HG02642 (cell line): ENCODE measurements around the gene DNAAF5.
"Not testable (repeated sequence)": the region's sequence is repeated elsewhere in the genome, so short reads cannot be mapped to it uniquely, and the experiment has no call there.

Source experiments
- ATAC-seq: cut with Tn5 transposase; IDR thresholded peaks from one replicate; pipeline ENCODE4 v1.9.1; 2021; ENCODE audit warnings: mild to moderate bottlenecking; ENCODE audit not compliant: unreplicated experiment, poor library complexity

The DNAAF5 gene

DNA sequence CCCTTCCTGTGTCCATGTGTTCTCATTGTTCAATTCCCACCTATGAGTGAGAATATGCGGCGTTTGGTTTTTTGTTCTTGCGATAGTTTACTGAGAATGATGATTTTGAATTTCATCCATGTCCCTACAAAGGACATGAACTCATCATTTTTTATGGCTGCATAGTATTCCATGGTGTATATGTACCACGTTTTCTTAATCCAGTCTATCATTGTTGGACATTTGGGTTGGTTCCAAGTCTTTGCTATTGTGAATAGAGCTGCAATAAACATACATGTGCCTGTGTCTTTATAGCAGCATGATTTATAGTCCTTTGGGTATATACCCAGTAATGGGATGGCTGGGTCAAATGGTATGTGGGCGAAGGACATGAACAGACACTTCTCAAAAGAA, 17.6 kb downstream of the DNAAF5 start:
- ATAC-seq, result not testable (repeated sequence)

DNA sequence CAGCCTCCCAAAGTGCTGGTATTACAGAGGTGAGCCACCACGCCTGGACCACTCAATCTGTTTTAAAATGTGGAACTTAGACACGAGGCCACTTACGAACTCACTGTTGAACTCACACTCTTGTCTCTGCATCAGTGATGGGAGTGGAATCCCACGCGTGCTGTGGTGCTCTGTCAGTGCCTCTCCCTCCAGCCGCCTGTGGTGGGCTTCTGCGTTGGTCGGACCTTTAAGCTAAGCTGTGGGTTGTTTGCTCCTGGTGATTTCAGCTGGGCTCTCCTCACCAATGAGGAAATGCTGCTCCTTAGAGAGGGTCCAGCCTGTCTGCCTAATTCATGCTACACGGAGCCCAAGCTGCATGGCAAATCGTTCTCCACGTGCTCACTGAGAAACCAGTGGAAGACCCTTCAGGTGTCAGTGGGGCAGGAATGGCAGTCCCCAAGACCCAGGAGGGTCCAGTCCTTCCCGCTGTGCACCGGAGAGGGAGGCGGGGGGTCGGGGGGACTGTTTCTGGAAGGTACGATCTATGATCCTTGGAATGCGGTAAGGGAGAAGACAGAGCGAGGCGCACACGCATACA, 18.4 kb downstream of the DNAAF5 start:
- ATAC-seq, result no peak

DNA sequence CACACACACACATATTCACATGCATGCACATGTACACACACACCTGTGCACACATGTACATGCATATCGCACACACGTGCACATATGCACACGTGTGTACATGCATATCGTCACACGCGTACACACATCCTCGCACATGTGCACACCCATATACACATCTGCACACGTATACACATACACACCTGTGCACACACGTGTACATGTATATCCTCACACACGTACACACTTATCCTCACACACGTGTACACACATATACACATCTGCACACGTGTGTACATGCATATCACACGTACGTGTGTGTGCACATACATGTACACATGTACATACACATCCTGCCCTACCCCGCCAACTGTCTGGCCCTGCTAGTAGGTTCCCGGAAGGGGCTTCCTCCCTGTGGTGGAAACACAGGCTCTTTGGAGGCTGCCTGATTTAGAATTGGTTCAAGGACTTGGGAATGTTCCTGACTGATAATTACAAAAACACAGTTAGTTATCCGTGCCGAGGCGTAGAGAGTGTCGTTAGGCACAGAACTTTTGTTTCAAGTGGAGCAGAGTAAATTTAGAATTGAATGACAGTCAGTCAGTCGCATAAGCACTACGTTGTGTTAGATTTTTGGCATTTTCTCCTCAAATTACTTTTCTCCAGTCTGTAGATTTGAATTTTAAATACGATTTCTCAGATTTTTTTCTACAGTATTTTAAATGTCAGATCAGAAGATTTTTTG, 19.1 kb downstream of the DNAAF5 start:
- no peak for ATAC-seq

DNA sequence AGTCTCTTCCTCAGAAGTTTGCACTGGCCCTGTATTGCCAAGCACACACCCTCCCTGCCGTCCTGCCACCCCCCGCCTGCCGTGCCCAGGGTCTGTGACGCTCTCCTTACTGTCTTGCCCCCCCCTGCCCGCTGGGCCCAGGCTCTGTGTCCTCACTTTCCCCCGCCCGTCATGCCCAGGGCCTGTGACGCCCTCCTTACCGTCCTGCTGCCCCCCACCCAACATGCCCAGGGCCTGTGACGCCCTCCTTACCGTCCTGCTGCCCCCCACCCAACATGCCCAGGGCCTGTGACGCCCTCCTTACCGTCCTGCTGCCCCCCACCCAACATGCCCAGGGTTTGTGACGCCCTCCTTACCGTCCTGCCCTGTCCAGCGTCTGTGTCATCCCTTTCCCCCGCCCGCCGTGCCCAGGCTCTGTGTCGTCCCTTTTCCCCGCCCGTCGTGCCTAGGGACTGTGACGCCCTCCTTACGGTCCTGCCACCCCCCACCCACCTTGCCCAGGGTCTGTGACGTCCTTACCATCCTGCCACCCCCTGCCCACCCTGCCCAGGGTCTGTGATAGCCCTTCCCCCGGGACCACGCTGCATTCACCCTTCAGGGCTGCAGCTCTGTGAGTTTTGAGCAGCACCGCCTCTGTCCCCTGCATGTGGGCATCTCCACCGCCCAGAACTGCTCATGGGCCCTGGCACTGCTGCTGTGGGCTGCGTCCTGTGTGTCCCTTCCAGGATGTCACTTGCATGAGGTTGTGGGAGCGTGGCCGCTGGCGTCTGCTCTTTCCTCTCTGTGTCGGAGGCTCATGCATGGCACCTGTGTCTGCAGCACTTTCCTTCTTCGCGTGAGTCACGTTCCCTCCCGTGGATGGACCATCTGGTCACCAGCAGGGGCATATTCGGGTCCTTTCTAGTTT, 19.9 kb downstream of the DNAAF5 start:
- no peak for ATAC-seq

DNA sequence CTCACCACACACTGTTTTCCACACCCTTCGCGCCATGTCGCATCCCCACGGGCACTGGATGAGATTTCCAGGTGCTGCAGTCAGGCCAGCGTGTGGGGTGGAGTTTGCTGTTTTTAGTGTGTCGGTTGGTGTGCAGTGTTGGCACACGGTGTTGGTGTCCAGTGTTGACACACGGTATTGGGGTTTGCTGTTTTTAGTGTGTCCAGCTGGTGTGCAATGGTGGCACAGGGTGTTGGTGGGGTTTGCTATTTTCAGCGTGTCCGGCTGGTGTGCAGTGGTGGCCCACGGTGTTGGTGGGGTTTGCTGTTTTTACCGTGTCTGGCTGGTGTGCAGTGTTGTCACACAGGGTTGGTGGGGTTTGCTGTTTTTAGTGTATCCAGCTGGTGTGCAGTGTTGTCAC, 20.7 kb downstream of the DNAAF5 start:
- ATAC-seq, result no peak

DNA sequence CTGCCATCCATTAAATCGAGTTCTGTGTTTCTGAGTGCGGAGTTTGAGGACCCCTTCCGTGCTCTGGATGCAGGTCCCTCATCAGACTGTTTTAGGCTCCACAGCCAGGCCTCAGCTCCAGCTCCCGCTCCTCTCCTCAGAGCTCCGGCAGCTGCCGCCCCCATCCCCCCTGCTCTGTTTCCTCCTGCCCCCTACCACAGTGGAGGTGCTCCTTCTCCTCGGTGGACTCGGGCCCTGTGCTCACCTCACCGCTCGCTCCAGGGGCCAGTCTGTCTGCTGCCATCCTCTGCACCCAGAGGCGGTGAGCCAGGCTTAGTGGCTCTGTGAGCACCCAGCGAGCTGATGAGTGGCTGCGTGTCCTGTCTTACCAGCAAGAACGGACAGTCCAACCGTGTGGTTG, 21.9 kb downstream of the DNAAF5 start:
- ATAC-seq, result no peak

DNA sequence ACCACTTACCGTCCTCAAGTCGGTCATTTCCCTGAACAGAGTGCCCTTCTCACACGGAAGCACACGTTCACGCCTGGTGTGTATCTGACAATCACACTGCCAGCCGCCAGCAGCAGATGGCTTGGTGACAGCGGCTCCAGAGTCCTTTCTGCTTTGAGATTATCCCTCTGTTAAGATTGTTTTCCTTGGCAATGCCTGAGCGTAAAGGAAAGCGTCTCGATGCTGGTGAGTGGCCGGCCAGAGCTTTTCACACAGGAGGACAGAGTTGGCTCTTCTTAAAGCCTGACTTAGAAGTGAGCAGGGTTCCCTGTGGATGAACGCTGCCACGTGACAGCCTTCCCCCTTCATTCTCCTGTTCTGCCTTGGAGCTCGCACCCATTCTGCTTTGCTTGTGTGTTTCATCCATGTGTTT, 22.6 kb downstream of the DNAAF5 start:
- no peak for ATAC-seq

DNA sequence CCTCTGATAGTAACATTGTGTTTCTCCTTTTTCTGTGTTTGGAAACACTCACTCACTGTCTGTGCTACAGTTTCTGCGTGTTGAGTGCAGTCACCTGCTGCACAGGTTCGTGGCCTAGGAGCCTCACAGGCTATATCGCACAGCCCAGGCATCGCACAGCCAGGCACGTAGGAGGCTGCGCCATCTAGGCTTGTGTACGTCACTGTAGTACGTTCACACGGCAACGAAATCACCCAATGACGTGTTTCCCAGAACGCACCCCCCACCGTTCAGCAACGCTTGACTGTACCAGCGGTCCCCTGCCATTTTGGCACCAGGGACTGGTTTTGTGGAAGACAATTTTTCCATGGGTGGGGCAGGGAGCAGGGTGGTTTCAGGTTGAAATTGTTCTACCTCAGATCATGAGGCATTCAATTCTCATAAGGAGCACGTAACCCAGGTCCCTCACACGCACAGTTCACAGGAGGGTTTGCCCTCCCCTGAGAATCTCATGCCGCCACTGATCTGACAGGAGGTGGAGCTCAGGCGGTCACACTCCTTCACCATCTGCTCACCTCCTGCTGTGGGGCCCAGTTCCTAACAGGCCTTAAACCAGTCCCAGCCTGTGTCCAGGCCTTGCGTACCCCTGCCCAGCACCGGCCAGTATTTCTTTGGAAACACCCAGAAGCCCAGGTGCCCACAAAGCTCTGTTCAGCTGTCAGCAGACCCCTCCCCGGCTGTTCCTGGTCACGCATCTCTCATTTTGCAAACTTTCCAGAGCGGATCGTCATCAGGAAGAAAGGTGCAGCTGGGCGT, 23.8 kb downstream of the DNAAF5 start:
- ATAC-seq, result no peak

DNA sequence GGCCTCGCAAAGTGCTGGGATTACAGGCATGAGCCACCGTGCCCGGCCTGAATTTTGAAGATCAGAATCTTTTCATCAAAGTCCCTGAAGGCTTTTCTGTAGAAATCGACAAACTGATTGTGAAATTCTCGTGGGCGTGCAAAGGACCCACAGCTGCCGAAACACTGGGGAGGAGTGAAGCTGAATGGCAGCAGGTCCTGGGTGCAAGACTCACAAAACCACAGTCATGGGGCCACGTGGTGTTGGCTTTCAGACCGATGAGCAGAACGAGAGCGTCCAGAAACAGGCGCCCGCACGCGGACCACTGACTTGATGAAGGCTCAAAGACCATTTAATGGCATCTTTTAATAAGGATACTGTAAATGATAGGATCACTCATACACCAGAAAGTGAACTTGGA, 25.3 kb downstream of the DNAAF5 start:
- ATAC-seq, result no peak

DNA sequence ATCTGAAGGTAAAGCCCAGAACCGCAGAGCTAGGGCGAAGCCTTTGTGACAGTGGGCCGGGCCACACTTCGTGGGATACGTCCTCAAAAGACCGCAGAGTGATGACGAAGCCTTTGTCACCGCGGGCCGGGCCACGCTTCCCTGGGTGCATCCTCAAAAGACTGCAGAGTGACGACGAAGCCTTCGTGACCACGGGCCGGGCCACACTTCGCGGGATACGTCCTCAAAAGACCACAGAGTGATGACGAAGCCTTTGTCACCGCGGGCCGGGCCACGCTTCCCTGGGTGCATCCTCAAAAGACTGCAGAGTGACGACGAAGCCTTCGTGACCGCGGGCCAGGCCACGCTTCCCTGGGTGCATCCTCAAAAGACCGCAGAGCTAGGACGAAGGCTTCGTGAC, 25.8 kb downstream of the DNAAF5 start:
- ATAC-seq, result not testable (repeated sequence)

DNA sequence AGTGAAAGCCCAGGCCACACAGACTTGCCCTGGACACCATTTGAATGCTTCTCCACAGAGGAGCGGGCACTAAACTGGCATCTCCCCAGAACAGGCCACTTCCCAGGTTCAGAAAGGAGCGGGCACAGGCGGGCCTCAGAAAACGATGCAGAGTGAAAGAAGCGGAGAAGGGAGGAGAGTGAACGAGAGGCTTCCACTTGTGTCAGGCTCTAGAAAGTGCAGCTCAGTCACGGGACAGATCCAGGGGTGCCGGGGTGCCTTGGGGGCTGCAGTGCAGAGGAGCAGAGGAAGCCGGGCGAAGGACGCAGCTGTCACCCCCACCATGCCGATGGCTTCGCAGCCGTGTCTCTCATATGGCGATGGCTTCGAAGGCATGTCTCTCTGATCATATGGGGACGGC, 26.7 kb downstream of the DNAAF5 start:
- no peak for ATAC-seq

DNA sequence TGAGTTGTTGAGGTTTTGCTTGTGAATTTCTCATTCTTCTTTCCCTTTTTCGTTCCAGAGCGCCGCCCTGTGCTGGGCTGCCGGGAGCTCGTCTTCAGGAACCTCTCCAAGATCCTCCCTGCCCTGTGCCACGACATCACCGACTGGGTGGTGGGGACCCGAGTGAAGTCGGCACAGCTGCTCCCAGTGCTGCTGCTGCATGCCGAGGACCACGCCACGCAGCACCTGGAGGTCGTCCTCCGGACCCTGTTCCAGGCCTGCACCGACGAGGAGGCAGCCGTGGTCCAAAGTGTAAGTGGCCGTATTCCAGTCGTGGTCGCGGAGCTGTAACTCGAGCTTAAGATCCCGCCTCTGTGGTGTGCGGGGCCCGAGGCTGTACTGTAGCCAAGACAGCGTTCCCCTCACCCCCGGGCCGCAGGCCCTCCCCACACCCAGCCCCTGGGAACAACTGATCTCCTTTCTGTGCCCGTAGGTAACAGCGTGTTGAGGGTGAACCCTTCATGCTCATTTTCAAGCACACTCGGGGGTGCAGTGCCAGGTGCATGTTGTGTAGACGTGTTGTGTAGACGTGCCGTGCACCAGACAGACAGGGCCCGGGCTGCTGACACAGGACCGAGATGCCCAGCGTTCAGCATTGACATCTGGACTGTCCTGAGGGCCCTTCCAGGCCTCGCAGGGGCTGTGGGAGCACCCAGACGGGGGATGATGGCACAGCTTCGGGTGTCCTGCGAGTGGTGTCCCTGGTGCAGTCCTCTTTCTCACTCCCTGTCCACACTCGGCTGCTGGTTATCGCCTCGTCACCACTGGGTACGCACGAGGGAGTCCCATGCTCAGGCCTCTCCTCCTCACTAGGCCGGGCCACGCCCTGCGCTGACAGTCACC, 28.3 kb downstream of the DNAAF5 start:
- ATAC-seq, result no peak

DNA sequence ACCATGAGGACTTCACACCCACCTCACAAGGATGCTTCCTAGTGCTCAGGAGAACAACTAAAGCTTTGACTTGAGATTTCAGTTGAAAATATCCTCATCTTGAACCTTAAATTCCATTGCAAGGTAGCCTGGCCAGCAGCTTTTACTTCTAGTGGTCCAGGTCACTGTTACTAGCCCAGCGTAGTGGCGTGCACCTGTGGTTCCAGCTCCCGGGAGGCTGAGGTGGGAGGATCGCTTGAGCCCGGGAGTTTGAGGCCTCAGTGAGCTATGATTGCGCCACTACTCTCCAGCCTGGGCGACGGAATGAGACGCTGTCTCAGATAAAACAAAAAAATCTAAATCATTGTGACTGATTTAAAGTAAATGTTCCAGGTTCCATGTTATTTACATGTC, 28.9 kb downstream of the DNAAF5 start:
- ATAC-seq, result no peak

DNA sequence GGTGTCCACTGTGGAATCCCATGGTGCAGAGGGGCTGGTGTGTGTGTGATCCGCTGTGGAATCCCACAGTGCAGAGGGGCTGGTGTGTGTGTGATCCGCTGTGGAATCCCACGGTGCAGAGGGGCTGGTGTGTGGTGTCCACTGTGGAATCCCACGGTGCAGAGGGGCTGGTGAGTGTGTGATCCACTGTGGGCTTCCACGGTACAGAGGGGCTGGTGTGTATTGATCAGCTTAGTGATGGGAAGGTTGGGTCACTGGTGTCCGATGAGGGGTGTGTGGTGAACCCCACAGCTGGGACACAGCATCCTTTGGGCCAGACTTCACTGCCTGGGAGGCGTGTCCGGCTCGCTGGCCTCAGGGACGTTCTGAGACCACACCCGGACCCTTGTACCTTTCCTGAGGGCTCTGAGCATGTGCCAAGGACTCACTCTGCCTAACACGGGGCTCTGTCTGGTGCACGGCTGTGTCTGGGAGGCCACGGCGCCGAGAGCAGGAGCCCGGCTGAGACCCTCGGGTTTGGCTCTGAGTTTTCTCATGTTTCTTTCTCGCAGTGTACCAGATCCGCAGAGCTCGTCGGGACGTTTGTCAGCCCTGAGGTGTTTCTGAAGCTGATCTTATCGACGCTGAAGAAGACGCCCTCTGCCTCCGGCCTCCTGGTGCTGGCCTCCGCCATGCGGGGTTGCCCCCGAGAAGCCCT, 29.9 kb downstream of the DNAAF5 start:
- no peak for ATAC-seq

DNA sequence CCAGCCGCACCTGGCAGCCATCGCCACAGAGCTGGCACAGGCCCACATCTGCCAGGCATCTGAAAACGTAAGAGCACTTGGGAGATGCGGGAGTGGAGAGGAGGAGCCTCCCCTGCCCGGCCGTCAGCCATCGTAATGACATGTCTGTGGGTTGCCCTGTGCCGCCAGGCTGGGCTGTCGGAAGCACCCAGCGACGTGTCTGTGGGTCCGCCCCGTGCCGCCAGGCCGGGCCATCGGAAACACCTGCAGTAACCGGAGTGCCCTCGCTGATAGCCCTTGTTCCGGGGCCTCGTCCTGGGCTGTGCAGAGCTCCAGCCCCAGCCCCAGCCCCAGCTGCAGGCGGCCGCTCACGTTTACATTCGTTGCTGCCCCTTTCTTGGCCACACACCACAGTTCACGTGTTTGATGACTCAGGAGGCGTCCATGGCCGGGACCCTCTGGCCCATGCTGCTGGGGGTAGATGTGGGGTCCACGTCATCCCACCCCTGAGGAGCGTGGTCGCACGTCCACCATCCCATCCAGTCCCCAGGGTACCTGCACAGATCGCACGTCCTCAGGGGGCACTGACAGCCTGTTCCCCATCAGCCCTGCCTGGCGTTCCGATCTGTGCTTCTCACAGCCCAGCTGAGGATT, 30.5 kb downstream of the DNAAF5 start:
- no peak for ATAC-seq

DNA sequence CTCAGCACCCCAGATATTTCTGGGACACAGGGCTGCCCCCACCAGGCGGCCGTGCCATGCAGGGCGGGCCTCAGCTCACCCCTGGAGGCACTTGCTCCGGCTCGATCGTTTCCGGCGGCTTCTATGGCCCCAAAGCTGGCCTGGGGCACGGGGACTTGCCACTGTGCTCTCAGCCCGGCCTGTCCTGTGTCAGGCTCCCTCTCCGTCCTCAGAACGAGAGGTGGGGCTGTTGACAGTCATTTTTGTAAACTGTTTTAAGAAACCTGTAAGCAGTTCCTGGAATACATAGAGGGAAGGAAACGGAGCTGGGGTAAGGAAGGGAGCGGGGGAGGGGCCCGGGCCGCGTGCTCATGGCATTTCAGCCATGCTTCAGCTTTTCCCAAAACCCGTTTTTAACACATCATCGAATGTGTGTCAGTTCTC, 31.3 kb downstream of the DNAAF5 start:
- ATAC-seq, result no peak

DNA sequence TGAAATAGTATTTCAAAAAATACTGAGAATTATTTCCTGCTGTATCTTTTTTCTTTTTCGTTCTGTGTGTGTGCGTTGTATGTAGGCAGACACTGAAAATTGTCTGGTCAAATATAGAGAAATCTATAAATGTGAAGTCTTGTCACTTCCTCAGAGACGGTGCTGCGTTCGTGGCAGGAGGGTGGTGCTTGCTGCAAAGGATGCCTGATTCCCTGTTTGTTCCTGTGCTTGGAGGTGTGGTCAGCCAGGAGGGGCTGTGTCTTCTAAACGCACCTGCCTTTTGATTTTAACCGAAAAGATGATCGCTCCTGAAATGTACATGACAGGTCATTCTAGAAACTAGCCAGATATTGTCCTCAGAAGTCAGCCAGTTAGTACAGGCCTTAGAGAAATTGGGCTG, 33.1 kb downstream of the DNAAF5 start:
- no peak for ATAC-seq

DNA sequence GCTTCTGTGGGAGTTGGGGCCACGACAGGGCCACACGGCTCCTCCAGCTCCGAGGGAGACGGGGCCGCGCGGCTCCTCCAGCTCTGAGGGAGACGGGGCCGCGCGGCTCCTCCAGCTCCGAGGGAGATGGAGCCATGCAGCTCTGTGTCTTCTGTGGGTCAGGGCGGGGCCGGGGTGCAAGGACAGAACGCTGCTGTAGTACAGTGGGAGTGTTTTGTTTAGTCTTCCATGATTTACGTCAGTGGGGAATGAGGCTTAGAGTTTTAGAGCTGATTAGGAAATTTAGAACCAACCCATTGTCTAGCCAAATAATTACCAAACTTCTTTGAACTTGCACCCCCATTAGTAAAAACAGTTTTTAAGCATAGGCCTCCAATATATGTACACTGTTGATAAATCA, 33.5 kb downstream of the DNAAF5 start:
- ATAC-seq, result no peak

DNA sequence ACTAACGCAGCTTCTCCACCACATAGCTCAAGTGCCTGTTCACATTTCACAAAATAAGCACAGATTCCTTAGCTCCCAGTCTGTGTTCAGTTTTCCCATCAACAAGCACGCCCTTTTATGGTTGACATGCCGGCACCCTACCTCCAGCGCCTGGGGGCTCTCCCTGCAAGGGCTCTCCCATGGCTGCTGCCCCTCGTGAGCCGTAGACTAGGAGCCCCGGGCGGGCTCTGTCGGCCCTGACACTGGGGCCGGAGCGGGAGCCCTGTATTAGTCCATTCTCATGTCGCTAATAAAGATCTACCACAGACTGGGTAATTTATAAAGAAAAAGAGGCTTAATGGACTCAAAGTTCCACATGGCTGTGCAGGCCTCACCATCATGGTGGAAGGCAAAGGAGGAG, 34.6 kb downstream of the DNAAF5 start:
- no peak for ATAC-seq
